GM12878 (cell line): ENCODE results near the gene SEC23IP. TPM values are rescaled to one million over a fixed set of nuclear protein-coding genes. Genes with fewer than 3 reads are reported as not detected.
A peak's percentile ranks its signal among the peaks of the same experiment; 100 is the strongest.

Experiments used
- ATAC-seq: fragments of 200-7000 bp; cut with Tn5 transposase; 3 replicates; pipeline ENCODE4 v1.9.1; 2020; ENCODE audit warnings: mild to moderate bottlenecking, moderate library complexity
- BruUV-seq: library from RNA; stranded (reverse); fragments of 400-500 nt; replicated peaks from 2 replicates; lab custom pipeline; 2021; lab: Mats Ljungman, UMichigan
- CTCF ChIA-PET: fragments of 300-600 bp; sonication (Branson Sonifier 250); formaldehyde crosslinking; extraction: SDS; loops from one replicate; lab custom pipeline; 2021; ENCODE audit warnings: inconsistent platforms; lab: Yijun Ruan, JAX
- POLR2A ChIA-PET: fragments of 350-600 bp; formaldehyde crosslinking; extraction: SDS; loops from one replicate; lab custom pipeline; 2021; ENCODE audit warnings: inconsistent platforms; lab: Charles Lee
- RAD21 ChIA-PET: fragments of 300-600 bp; sonication (Branson Sonifier 250); formaldehyde crosslinking; loops from one replicate; lab custom pipeline; 2023; ENCODE audit warnings: antibody characterized with exemption; ENCODE audit not compliant: unreplicated experiment; lab: Charles Lee
- SMC1A ChIA-PET: fragments of 300-600 bp; sonication (Branson Sonifier 250); formaldehyde crosslinking; loops from one replicate; lab custom pipeline; 2023; ENCODE audit not compliant: unreplicated experiment, uncharacterized antibody; lab: Charles Lee
- DNase-seq: peaks from one replicate; pipeline ENCODE4 v3.0.0-alpha.2; 2011; ENCODE audit warnings: low read depth, low spot score
- FAIRE-seq: peaks from 3 replicates; lab custom pipeline; 2011; peaks lifted over from hg19 to GRCh38; lab: Jason Lieb, UNC
- H2AFZ ChIP-seq: 2 replicates; pipeline ENCODE4 v1.6.0; 2011; ENCODE audit warnings: low read depth, low read length, control low read depth; ENCODE audit not compliant: control insufficient read depth
- H3K27ac ChIP-seq: 2 replicates; pipeline ENCODE4 v1.5.1; 2011; ENCODE audit warnings: control low read depth; ENCODE audit not compliant: control insufficient read depth, insufficient read depth
- H3K27me3 ChIP-seq, 2 experiments: replicated peaks in 1 of 2; 2 replicates each; pipeline versions ENCODE4 v1.6.0 to v1.6.1; 2011; ENCODE audit warnings: low read length in 1 of 2; ENCODE audit not compliant: control insufficient read depth in 2 of 2, insufficient read depth in 2 of 2
- H3K36me3 ChIP-seq, 2 experiments: 2 replicates each; pipeline ENCODE4 v1.5.1; 2011; ENCODE audit warnings: low read length in 1 of 2; ENCODE audit not compliant: control insufficient read depth in 2 of 2, insufficient read depth in 2 of 2
- H3K4me1 ChIP-seq: 2 replicates; pipeline ENCODE4 v1.6.1; 2011; ENCODE audit warnings: mild to moderate bottlenecking, low read length, moderate library complexity, mixed read lengths; ENCODE audit not compliant: control insufficient read depth, insufficient read depth
- H3K4me2 ChIP-seq: 2 replicates; pipeline ENCODE4 v1.6.0; 2011; ENCODE audit warnings: control low read depth; ENCODE audit not compliant: control insufficient read depth, insufficient read depth
- H3K4me3 ChIP-seq: fragments of 200-600 bp; sonication (generic); 2 replicates; pipeline ENCODE4 v1.5.1; 2016
- H3K79me2 ChIP-seq: 2 replicates; pipeline ENCODE4 v1.6.0; 2011; ENCODE audit warnings: low read length; ENCODE audit not compliant: control insufficient read depth, insufficient read depth
- H3K9ac ChIP-seq: 2 replicates; pipeline ENCODE4 v1.8.0; 2011; ENCODE audit warnings: low read length, control low read depth, mixed read lengths; ENCODE audit not compliant: control insufficient read depth, insufficient read depth
- H3K9me3 ChIP-seq: replicated peaks from 3 replicates; pipeline ENCODE4 v1.5.1; 2011; ENCODE audit warnings: mild to moderate bottlenecking, low read length; ENCODE audit not compliant: control insufficient read depth, insufficient read depth
- H4K20me1 ChIP-seq: 2 replicates; pipeline ENCODE4 v1.6.0; 2011; ENCODE audit not compliant: control insufficient read depth, insufficient read depth
- CHD2 ChIP-seq: IDR thresholded peaks from 2 replicates; pipeline ENCODE4 v1.6.1; 2011; ENCODE audit warnings: low read depth, low read length, improper control_type of control experiment, borderline replicate concordance
- IRF4 ChIP-seq: IDR thresholded peaks from 2 replicates; pipeline ENCODE4 v1.6.1; 2011; ENCODE audit warnings: low read depth, low read length
- MEF2A ChIP-seq: IDR thresholded peaks from 2 replicates; pipeline ENCODE4 v1.6.1; 2011; ENCODE audit warnings: low read depth, mild to moderate bottlenecking, low read length, moderate library complexity; ENCODE audit not compliant: insufficient read depth
- MYC ChIP-seq: IDR thresholded peaks from 2 replicates; pipeline ENCODE4 v1.6.1; 2011; ENCODE audit warnings: mild to moderate bottlenecking, low read length, moderate library complexity, inconsistent platforms; ENCODE audit not compliant: insufficient read depth, insufficient replicate concordance, insufficient read length, severe bottlenecking
- NFIC ChIP-seq: IDR thresholded peaks from 2 replicates; pipeline ENCODE4 v1.6.1; 2012; ENCODE audit warnings: low read depth, mild to moderate bottlenecking, inconsistent platforms, low read length, moderate library complexity
- PKNOX1 ChIP-seq: fragments of 450-650 bp; IDR thresholded peaks from 2 replicates; pipeline ENCODE4 v1.6.1; 2016; ENCODE audit warnings: mild to moderate bottlenecking
- POLR2AphosphoS2 ChIP-seq: IDR thresholded peaks from 2 replicates; pipeline ENCODE4 v1.6.1; 2011; ENCODE audit warnings: low read depth, mild to moderate bottlenecking, low read length, improper control_type of control experiment, moderate library complexity
- WGBS: methylation state at CpG from one replicate; pipeline ENCODE4 v1.1.6; 2016; ENCODE audit warnings: low lambda C conversion rate; ENCODE audit not compliant: insufficient replicate concordance, insufficient coverage; ENCODE audit errors: missing lambda C conversion rate; 5-methylcytosine and 5-hydroxymethylcytosine counted together
- in situ Hi-C: fragments of 300-500 bp; cut with MboI; formaldehyde crosslinking; loops from 9 replicates; pipeline ENCODE4 v1.14.3; 2018; ENCODE audit warnings: mixed read lengths
- intact Hi-C: fragments of 100-400 bp; cut with micrococcal nuclease; formaldehyde crosslinking; loops from one replicate; pipeline ENCODE4 v1.14.2; 2022; ENCODE audit not compliant: unreplicated experiment
- polyA plus RNA-seq, 11 experiments: library from polyadenylated mRNA; depleted of rRNA in 4 of 11; unstranded in 6 of 11; stranded (reverse) in 5 of 11; fragments of >200 nt; fragmentation: Nextera tagmentation in 4 of 11; fragmentation: Illumina TruSeq in 1 of 11; extraction: Ambion mirVana in 4 of 11; extraction: Trizol in 1 of 11; gene quantifications; 1 replicate in 1 of 11; 2 replicates in 10 of 11; pipeline versions ENCODE4 v1.2.1 to v1.2.3, GENCODE V29; 2011 to 2016; ENCODE audit warnings: inconsistent platforms in 2 of 11, missing spikeins in 2 of 11, low read depth in 1 of 11
- total RNA-seq, 4 experiments: library from RNA; depleted of rRNA in 3 of 4; stranded (reverse); fragments of >200 nt in 3 of 4; fragmentation: Illumina TruSeq in 1 of 4; extraction: Trizol in 1 of 4; gene quantifications; 2 replicates each; pipeline versions ENCODE4 v1.2.1 to v1.2.3, GENCODE V29; 2013 to 2021

The SEC23IP gene
- total and polyA plus RNA-seq, 10 of the 15 experiments (the other 5 are each of a cell fraction or from before 2014, with no cell fraction given) = 15.1 to 82.5 (median 36.0) TPM

- BruUV-seq = no TSS peak
- no peak overlapping the region for H3K4me2 ChIP-seq
- no peaks in the 10 kb centered on the region for H3K9me3 ChIP-seq
- no peak overlapping the region for H2AFZ ChIP-seq
- WGBS = 98% methylated on average over 3 of the region's 3 CpGs
- no peak overlapping the region for H3K9ac ChIP-seq
- DNase-seq (no peak), ATAC-seq (no peak), FAIRE-seq (no peak)
- H3K27me3 ChIP-seq = no peaks in the 10 kb centered on the region
- ChIA-PET POLR2A (interaction anchor here (0.5 to 1.3 kb wide), 3 partner anchors 26 to 155 kb away, joined by 3 to 4 read pairs (median 3); partner anchors contain the start of gene SEC23IP), CTCF (interaction anchor here (1.2 to 1.7 kb wide), 4 partner anchors 18 to 232 kb away, joined by 3 to 11 read pairs (median 5); no protein-coding TSS in a partner anchor), RAD21 (interaction anchor here (1.6 to 2.9 kb wide), 2 partner anchors 27 to 60 kb away, joined by 3 to 7 read pairs; partner anchors contain the start of gene SEC23IP), SMC1A (interaction anchor here (0.7 to 2.3 kb wide), 8 partner anchors 16 to 232 kb away, joined by 3 to 6 read pairs (median 4); partner anchors contain the start of gene SEC23IP)
- no peaks in the 10 kb centered on the region for H4K20me1 ChIP-seq
- H3K79me2 ChIP-seq = no peaks in the 10 kb centered on the region
- peaks cover 8% of the 10 kb centered on the region for H3K4me1 ChIP-seq
- intact Hi-C loops (loop anchor here (5.0 kb wide), 1 partner anchor 232 kb away; no protein-coding TSS in a partner anchor), in situ Hi-C loops (no loop called here)
- H3K4me3 ChIP-seq = no peak overlapping the region
- H3K36me3 ChIP-seq = peaks cover 3 to 34% of the 10 kb centered on the region in 2 experiments
- no peak for TF ChIP-seq MYC
- no peak for TF ChIP-seq NFIC
- TF ChIP-seq PKNOX1 = no peak
- TF ChIP-seq IRF4 = no peak
- no peak for TF ChIP-seq CHD2
- no peak for TF ChIP-seq POLR2AphosphoS2
- no peak for TF ChIP-seq MEF2A
- H3K27ac ChIP-seq = peak overlapping the region; percentile 62
These were observed 26.7 kb downstream of the SEC23IP start for GRCh38 chr10:119919271-119919670.
